Left lung (tissue), 10 donors: ENCODE results near the gene ARHGAP15. TPM values are rescaled to one million over a fixed set of nuclear protein-coding genes. Genes with fewer than 3 reads are reported as not detected.

Experiments used
- ATAC-seq: fragments of 200-7000 bp; cut with Tn5 transposase; one replicate; pipeline ENCODE4 v1.9.1; 2020; ENCODE audit warnings: moderate library complexity
- DNase-seq, 4 donors: peaks; one replicate each; pipeline ENCODE4 v3.0.0-alpha.2; 2013 to 2020
- H3K27ac ChIP-seq, 2 donors: fragments of 200-600 bp; sonication (generic) in 1 of 2; one replicate each; pipeline versions ENCODE4 v1.5.0 to v1.8.0; 2020 to 2021
- H3K27me3 ChIP-seq, 2 donors: fragments of 200-600 bp; sonication (generic) in 1 of 2; one replicate each; pipeline versions ENCODE4 v1.5.0 to v1.8.0; 2020 to 2021
- H3K36me3 ChIP-seq, 2 donors: fragments of 200-600 bp; sonication (generic) in 1 of 2; one replicate each; pipeline versions ENCODE4 v1.5.0 to v1.8.0; 2020 to 2021
- H3K4me1 ChIP-seq, 2 donors: fragments of 200-600 bp; one replicate each; pipeline ENCODE4 v1.8.0; 2021
- H3K4me3 ChIP-seq, 2 donors: fragments of 200-600 bp; sonication (generic) in 1 of 2; one replicate each; pipeline versions ENCODE4 v1.5.0 to v1.8.0; 2020 to 2021; ENCODE audit warnings: mild to moderate bottlenecking in 1 of 2
- H3K9me3 ChIP-seq, 2 donors: fragments of 200-600 bp; sonication (generic) in 1 of 2; one replicate each; pipeline versions ENCODE4 v1.5.0 to v1.8.0; 2020 to 2021
- intact Hi-C, 2 donors: fragments of 100-400 bp; cut with DNase I; formaldehyde crosslinking; loops; one replicate each; pipeline versions ENCODE4 v1.11.2 to v1.14.2; 2022
- polyA plus RNA-seq, 6 donors: library from polyadenylated mRNA; unstranded; fragments of 120-200 nt; gene quantifications; one replicate each; pipeline ENCODE4 v1.2.1, GENCODE V29; 2013; ENCODE audit not compliant: insufficient read length in 6 of 6
- total RNA-seq, 2 donors: library from RNA; stranded (reverse); fragmentation: NEBNext Ultra II Directional; extraction: Animal tissue kit (Norgen Biotek cat#: 25700); gene quantifications; one replicate each; pipeline ENCODE4 v1.2.1, GENCODE V29; 2021
- TF ChIP-seq, protein P1 (sequence below), 2 donors: fragments of 200-600 bp; sonication (generic) in 1 of 2; IDR thresholded peaks; one replicate each; pipeline versions ENCODE4 v1.5.0 to v1.8.0; 2021; ENCODE audit warnings: antibody characterized with exemption in 2 of 2
- donor health status: DM: no; HTN: yes; CAD: no.
- donor health status: DM: no; HTN: no; CAD: no.

The ARHGAP15 gene
- total and polyA plus RNA-seq, 8 donors = 16.8 to 48.3 (median 30.2) TPM

DNA sequence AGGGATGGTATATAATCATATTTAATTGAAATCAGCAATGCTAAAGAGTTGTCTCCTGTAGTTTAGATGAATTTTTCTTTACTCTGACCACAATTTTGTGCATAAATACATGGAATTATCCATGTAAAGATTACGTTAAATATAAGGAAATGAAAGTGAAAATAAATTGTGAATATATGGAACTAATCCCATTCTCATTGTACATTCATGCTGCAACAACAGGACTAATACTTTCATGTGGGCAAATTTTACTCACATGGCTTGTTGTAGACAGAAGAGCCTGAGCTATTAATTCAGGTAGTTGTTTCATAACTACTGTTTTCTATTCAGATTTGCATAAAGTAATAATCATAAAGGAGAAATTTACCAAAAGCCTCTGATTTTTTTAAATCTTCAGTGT lies 357.8 kb downstream of the ARHGAP15 start:
- intact Hi-C loops = no loop called here
- no peak overlapping the region for H3K27ac ChIP-seq
- DNase-seq (no peak), ATAC-seq (no peak)
- TF ChIP-seq, protein P1, sequence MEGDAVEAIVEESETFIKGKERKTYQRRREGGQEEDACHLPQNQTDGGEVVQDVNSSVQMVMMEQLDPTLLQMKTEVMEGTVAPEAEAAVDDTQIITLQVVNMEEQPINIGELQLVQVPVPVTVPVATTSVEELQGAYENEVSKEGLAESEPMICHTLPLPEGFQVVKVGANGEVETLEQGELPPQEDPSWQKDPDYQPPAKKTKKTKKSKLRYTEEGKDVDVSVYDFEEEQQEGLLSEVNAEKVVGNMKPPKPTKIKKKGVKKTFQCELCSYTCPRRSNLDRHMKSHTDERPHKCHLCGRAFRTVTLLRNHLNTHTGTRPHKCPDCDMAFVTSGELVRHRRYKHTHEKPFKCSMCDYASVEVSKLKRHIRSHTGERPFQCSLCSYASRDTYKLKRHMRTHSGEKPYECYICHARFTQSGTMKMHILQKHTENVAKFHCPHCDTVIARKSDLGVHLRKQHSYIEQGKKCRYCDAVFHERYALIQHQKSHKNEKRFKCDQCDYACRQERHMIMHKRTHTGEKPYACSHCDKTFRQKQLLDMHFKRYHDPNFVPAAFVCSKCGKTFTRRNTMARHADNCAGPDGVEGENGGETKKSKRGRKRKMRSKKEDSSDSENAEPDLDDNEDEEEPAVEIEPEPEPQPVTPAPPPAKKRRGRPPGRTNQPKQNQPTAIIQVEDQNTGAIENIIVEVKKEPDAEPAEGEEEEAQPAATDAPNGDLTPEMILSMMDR (IDR thresholded peaks at IDR 0.05) = no peak
- H3K27me3 ChIP-seq = no peaks in the 10 kb centered on the region
- H3K4me3 ChIP-seq = no peak overlapping the region
- H3K9me3 ChIP-seq = no peaks in the 10 kb centered on the region
- H3K36me3 ChIP-seq = no peaks in the 10 kb centered on the region
- H3K4me1 ChIP-seq = no peaks in the 10 kb centered on the region

DNA sequence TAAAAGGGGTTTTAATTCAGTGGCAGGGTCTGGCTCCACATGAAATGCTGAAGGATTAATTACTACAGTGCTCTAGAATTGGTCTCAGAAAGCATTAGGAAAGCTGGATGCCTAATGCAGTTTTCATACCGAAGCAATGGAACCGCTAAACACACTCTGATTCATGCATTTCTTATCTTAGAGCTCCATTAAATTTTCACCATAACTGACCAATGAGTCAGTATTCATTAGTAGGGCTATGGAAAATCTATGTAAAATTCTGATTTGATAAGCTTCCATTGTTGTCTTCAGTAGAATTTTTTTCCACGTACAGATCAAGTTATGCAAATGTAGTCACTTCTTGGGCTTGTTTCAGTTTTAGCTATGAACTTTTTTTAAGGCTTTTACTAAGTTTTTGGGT lies 359.9 kb downstream of the ARHGAP15 start:
- no peaks in the 10 kb centered on the region for H3K36me3 ChIP-seq
- intact Hi-C loops = no loop called here
- H3K27me3 ChIP-seq = no peaks in the 10 kb centered on the region
- DNase-seq (no peak), ATAC-seq (no peak)
- no peak overlapping the region for H3K4me3 ChIP-seq
- no peaks in the 10 kb centered on the region for H3K4me1 ChIP-seq
- H3K9me3 ChIP-seq = no peaks in the 10 kb centered on the region
- TF ChIP-seq, protein P1 (IDR thresholded peaks at IDR 0.05) = no peak
- no peak overlapping the region for H3K27ac ChIP-seq

DNA sequence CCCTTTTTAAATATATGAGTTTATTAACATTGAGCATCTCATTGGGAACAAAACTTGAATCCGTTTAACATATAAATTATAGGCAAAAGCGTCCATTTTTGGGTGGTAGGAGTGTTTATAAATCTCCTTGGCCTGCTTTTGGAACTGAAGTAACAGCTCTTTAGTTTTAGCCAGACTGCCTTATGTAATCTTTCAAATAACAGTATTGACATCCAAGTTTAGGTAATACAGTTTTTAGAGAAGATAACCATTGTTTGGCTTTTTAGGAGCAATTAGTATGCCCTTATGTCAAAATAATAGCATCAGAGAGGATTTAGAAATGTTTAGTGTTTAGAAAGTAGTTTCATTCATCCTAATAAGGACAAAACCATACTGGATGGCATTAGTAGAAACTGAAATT lies 361.9 kb downstream of the ARHGAP15 start:
- Histone ChIP-seq H3K27me3 (no peaks in the 10 kb centered on the region), H3K36me3 (no peaks in the 10 kb centered on the region), H3K9me3 (no peaks in the 10 kb centered on the region), H3K27ac (no peak overlapping the region), H3K4me1 (no peaks in the 10 kb centered on the region), H3K4me3 (no peak overlapping the region)
- intact Hi-C loops = no loop called here
- TF ChIP-seq, protein P1 (IDR thresholded peaks at IDR 0.05) = no peak
- no peak for ATAC-seq
- no peak for DNase-seq

DNA sequence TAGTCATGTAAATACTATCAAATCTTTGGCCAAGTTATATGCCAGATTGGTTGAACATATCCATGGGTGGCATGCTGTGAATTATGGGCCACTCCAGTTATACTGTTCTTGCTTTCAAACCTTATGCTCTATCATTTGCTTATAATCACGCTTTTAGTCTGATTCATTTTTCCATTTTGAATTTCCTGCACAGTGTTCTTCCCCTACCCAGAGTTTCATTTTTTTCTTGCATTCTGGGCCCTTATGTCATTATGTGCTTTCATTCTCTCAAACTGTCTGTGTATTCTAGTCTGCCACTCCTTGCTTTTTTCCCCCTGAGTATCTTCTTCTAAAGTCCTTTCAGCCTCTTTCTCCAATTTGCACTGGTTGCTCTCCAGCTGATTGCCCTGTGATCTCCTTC lies 364.1 kb downstream of the ARHGAP15 start:
- TF ChIP-seq, protein P1 (IDR thresholded peaks at IDR 0.05) = no peak

DNA sequence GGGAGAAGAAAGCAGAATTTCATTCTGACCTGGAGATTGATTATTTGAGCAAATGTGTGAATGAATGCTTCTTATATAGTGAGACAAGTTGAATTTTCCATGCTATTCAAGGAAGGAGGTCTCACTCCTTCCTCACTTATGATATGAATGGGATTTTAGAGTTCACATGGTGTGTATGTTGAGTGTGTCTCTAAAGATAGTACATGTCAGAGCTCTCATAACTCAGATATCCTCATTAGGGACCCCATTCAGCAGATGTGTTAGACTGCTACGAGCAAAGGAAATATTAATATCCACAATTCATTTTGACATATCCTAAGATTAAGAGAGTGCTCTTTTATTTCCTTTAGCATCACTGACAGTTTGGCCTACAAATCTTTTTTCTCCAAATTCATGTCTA lies 368.5 kb downstream of the ARHGAP15 start:
- H3K9me3 ChIP-seq = no peaks in the 10 kb centered on the region
- H3K4me1 ChIP-seq = no peaks in the 10 kb centered on the region
- H3K27ac ChIP-seq = no peak overlapping the region
- intact Hi-C loops = no loop called here
- ATAC-seq = no peak
- no peak overlapping the region for H3K4me3 ChIP-seq
- no peak for DNase-seq
- no peaks in the 10 kb centered on the region for H3K27me3 ChIP-seq
- H3K36me3 ChIP-seq = no peaks in the 10 kb centered on the region
- TF ChIP-seq, protein P1 (IDR thresholded peaks at IDR 0.05) = no peak

More for the DNA sequence above, 364.1 kb downstream of the ARHGAP15 start:
- ATAC-seq = no peak
- Histone ChIP-seq H3K4me1 (no peaks in the 10 kb centered on the region), H3K4me3 (no peak overlapping the region), H3K9me3 (no peaks in the 10 kb centered on the region), H3K27ac (no peak overlapping the region), H3K36me3 (no peaks in the 10 kb centered on the region), H3K27me3 (no peaks in the 10 kb centered on the region)
- intact Hi-C loops = no loop called here
- no peak for DNase-seq
